NB4 (cell line): ENCODE data around the gene EID2.

Source experiments
- CTCF ChIP-seq: IDR thresholded peaks from one replicate; pipeline ENCODE4 v1.5.1; 2012; ENCODE audit warnings: low read depth, low read length
- MAX ChIP-seq: IDR thresholded peaks from 2 replicates; pipeline ENCODE4 v1.6.1; 2011; ENCODE audit warnings: low read depth, low read length
- POLR2A ChIP-seq: IDR thresholded peaks from 2 replicates; pipeline ENCODE4 v1.6.1; 2011; ENCODE audit warnings: mild to moderate bottlenecking; ENCODE audit not compliant: insufficient read length; ENCODE audit errors: extremely low read depth

DNA sequence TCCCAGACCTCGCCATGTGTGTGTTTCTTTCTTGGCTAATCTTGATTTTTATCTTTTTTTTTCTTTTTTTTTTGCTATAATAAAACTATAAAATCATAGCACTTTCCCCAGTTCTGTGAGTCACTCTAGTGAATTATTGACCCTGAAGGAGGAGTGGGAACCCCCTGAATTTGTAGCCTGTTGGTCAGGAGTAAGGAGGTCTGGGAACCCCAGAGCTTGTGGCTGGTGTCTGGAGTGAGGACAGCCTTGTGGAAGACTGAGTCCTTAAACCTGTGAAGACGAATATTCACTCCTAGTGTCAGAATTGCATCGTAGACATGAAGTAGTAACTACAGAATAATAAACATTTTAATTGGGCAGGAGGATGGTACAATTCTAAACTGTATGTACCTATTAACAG is 14.8 kb downstream of the EID2 start:
- TF ChIP-seq CTCF, result no peak
- TF ChIP-seq POLR2A, result no peak
- no peak for TF ChIP-seq MAX
